Neutrophil (primary cell): ENCODE data around the gene SPZ1.

Experiments used
- H3K27ac ChIP-seq: fragments of 200-600 bp; sonication (generic); 2 replicates; pipeline ENCODE4 v1.5.1; 2016; ENCODE audit warnings: mild to moderate bottlenecking, moderate library complexity
- H3K27me3 ChIP-seq: fragments of 200-600 bp; sonication (generic); 2 replicates; pipeline ENCODE4 v1.6.0; 2016; ENCODE audit warnings: mild to moderate bottlenecking
- H3K36me3 ChIP-seq: fragments of 200-600 bp; sonication (generic); 2 replicates; pipeline ENCODE4 v1.5.1; 2017
- H3K4me1 ChIP-seq, 2 experiments: fragments of 200-600 bp in 1 of 2; sonication (generic) in 1 of 2; 1 replicate in 1 of 2; 2 replicates in 1 of 2; pipeline versions ENCODE4 v1.5.1 to v1.6.1; 2013 to 2016; ENCODE audit warnings: low read depth in 1 of 2, low read length in 1 of 2, mild to moderate bottlenecking in 1 of 2, moderate library complexity in 1 of 2; ENCODE audit not compliant: control insufficient read depth in 1 of 2, insufficient read depth in 1 of 2
- H3K4me3 ChIP-seq, 2 experiments: fragments of 200-600 bp in 1 of 2; sonication (generic) in 1 of 2; 1 replicate in 1 of 2; 2 replicates in 1 of 2; pipeline ENCODE4 v1.5.1; 2013 to 2016; ENCODE audit warnings: low read depth in 1 of 2, low read length in 1 of 2, mild to moderate bottlenecking in 1 of 2, moderate library complexity in 1 of 2
- H3K9me3 ChIP-seq: fragments of 200-600 bp; sonication (generic); 2 replicates; pipeline ENCODE4 v1.5.1; 2016
- TF ChIP-seq, protein P1 (sequence below): fragments of 200-600 bp; sonication (generic); IDR thresholded peaks from 2 replicates; pipeline ENCODE4 v1.5.1; 2016; ENCODE audit warnings: antibody characterized with exemption

SPZ1 gene

DNA sequence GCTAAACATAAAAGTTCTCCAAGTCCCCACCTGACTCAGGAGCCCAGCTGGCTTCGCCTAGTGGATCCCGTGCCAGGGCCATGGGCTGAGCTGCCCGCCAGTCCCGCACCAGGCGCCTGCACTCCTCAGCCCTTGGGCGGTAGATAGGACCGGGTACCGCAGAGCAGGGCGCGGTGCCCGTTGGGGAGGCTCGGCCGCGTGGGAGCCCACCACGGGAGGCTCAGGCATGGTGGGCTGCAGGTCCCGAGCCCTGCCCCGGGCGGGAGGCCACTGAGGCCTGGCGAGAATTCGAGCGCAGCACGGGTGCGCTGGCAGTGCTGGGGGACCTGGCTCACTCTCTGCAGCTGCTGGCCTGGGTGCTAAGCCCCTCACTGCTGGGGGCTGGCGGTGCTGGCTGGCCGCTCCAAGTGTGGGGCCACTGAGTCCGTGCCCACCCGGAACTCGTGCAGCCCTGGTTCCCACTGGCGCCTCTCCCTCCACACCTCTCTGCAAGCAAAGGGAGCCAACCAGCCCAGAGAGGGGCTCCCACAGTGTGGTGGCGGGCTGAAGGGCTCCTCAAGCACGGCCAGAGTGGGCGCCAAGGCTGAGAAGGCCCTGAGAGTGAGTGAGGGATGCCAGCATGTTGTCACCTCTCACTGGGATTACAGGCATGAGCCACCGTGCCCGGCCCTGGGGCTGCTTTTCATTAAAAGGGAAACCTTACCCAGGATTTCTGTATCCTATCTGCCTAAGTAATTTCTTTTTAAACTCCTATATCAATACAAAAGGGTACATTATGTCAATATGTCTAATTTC, 9.7 kb upstream of the SPZ1 start:
- TF ChIP-seq, protein P1, sequence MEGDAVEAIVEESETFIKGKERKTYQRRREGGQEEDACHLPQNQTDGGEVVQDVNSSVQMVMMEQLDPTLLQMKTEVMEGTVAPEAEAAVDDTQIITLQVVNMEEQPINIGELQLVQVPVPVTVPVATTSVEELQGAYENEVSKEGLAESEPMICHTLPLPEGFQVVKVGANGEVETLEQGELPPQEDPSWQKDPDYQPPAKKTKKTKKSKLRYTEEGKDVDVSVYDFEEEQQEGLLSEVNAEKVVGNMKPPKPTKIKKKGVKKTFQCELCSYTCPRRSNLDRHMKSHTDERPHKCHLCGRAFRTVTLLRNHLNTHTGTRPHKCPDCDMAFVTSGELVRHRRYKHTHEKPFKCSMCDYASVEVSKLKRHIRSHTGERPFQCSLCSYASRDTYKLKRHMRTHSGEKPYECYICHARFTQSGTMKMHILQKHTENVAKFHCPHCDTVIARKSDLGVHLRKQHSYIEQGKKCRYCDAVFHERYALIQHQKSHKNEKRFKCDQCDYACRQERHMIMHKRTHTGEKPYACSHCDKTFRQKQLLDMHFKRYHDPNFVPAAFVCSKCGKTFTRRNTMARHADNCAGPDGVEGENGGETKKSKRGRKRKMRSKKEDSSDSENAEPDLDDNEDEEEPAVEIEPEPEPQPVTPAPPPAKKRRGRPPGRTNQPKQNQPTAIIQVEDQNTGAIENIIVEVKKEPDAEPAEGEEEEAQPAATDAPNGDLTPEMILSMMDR, result no peak
- Histone ChIP-seq H3K36me3 (no peaks in the 10 kb centered on the region), H3K4me3 (no peak overlapping the region), H3K27ac (no peak overlapping the region), H3K9me3 (no peaks in the 10 kb centered on the region), H3K27me3 (no peaks in the 10 kb centered on the region), H3K4me1 (no peaks in the 10 kb centered on the region)

GRCh38 chr5:80315244-80315643, 4.6 kb upstream of the SPZ1 start:
- TF ChIP-seq, protein P1, result no peak

DNA sequence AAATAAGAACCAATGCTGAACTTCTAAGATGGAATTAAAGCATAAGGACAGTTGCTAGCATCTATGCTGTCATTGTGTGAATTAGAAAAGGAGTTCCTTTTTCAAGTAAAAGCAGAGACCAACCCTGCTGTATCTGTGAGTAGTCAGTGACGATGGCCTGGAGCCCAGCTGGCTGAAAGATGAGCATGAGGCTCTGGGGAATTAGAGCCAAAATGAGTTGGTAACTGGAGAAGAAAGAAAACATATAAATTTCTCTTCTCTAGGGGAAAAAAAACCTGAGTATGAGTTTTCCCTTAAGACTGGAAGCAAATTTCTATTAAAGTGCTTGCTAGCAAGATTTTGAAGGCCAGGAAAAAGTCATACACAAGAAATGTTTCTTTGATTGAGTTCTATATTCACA, 1.6 kb upstream of the SPZ1 start:
- H3K4me1 ChIP-seq, result no peaks in the 10 kb centered on the region
- H3K27me3 ChIP-seq, result peaks cover 16% of the 10 kb centered on the region
- no peak overlapping the region for H3K27ac ChIP-seq
- no peak overlapping the region for H3K4me3 ChIP-seq
- no peaks in the 10 kb centered on the region for H3K9me3 ChIP-seq
- TF ChIP-seq, protein P1, result no peak
- no peaks in the 10 kb centered on the region for H3K36me3 ChIP-seq

More at GRCh38 chr5:80315244-80315643, 4.6 kb upstream of the SPZ1 start:
- no peaks in the 10 kb centered on the region for H3K36me3 ChIP-seq
- H3K27me3 ChIP-seq, result peaks cover 16% of the 10 kb centered on the region
- H3K27ac ChIP-seq, result no peak overlapping the region
- no peaks in the 10 kb centered on the region for H3K4me1 ChIP-seq
- no peaks in the 10 kb centered on the region for H3K9me3 ChIP-seq
- H3K4me3 ChIP-seq, result no peak overlapping the region

DNA sequence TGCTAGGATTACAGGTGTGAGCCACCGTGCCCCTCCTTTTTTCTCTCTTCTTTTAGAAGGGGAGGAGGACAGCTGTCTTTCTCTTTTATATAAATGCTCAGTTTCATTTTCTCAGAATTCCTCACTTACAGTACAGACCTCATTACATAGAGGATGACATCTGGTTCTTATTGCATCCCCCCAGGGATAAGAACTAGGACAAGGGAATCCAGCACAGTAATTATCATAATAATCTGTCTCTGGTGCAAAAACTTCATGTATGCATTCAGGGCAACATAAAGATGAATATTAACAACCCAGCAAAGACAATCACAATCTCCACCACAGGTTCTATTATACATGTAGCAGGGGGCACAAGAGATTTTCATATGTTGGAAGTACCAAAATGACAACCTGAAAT, 5.1 kb downstream of the SPZ1 start:
- H3K4me3 ChIP-seq, result no peak overlapping the region
- H3K36me3 ChIP-seq, result no peaks in the 10 kb centered on the region
- no peak overlapping the region for H3K27ac ChIP-seq
- H3K9me3 ChIP-seq, result no peaks in the 10 kb centered on the region
- TF ChIP-seq, protein P1, result no peak
- no peaks in the 10 kb centered on the region for H3K4me1 ChIP-seq
- H3K27me3 ChIP-seq, result peaks cover 3% of the 10 kb centered on the region

GRCh38 chr5:80326468-80326867, 6.7 kb downstream of the SPZ1 start:
- TF ChIP-seq, protein P1, result no peak
- Histone ChIP-seq H3K27ac (no peak overlapping the region), H3K4me1 (no peaks in the 10 kb centered on the region), H3K4me3 (no peak overlapping the region), H3K27me3 (no peaks in the 10 kb centered on the region), H3K9me3 (no peaks in the 10 kb centered on the region), H3K36me3 (no peaks in the 10 kb centered on the region)
